GM19397 (cell line): ENCODE measurements around the gene ZNF787.
"Not testable (repeated sequence)": the region's sequence is repeated elsewhere in the genome, so short reads cannot be mapped to it uniquely, and the experiment has no call there.

Experiments used
- ATAC-seq: cut with Tn5 transposase; IDR thresholded peaks from one replicate; pipeline ENCODE4 v1.9.1; 2021; ENCODE audit warnings: mild to moderate bottlenecking, moderate library complexity; ENCODE audit not compliant: unreplicated experiment

The ZNF787 gene

DNA sequence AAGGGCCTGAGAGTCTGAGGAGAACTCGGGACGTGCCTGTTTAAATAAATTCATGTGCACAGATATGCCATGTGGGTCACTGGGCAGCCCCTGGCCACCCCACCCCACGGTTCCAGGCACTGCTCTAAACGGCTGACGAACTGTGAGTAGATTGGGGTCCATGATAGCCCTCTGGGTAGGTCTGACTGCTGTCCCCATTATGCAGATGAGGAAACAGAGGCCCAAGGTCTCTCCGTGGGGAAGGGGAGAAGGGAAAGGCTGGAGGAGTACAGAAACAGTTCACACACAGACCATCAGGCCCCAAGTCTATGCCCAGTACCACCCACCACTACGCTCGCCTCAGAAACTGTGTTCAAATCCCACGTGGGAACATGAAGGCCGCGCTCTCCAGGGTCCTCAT is 14.1 kb downstream of the ZNF787 start:
- no peak for ATAC-seq

DNA sequence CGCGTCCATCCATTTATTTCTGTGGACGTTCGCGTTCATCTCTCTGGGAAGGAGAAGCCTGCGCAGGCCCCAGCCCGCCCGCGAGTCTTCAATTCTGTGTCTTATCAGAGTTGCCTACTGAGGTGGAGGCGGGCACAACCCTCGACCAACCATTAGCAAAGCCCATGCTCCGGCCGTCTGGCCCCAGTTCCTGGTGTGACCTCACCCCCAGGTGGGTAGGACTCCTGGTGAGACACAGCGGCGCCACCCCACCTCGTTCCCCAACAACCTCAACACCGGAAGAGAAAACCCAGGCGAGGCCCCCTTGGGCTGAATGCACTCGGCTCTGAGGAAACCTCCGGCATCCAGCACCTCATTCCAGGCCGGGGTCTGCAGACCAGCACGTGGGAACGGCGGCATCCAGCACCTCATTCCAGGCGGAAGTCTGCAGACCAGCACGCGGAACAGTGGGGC is 14.7 kb downstream of the ZNF787 start:
- ATAC-seq, result no peak

DNA sequence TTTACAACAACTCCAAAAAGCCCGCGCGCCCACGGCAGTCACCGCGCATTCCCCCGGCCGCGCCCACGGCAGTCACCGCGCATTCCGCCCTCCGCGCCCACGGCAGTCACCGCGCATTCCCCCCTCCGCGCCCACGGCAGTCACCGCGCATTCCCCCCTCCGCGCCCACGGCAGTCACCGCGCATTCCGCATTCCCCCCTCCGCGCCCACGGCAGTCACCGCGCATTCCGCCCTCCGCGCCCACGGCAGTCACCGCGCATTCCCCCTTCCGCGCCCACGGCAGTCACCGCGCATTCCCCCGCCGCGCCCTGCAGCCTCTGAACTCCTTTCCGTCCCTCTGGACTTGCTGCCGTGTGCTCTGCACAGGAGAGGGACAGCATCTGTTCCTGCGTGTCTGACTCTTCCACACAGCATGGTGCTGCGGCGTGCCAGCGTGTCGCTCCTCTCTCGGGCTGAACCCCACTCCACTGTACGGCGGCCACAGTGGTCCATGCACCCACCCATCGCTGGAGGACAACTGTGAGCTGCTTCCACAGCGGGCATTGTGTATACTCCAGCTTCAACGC is 15.2 kb downstream of the ZNF787 start:
- ATAC-seq, result not testable (repeated sequence)

DNA sequence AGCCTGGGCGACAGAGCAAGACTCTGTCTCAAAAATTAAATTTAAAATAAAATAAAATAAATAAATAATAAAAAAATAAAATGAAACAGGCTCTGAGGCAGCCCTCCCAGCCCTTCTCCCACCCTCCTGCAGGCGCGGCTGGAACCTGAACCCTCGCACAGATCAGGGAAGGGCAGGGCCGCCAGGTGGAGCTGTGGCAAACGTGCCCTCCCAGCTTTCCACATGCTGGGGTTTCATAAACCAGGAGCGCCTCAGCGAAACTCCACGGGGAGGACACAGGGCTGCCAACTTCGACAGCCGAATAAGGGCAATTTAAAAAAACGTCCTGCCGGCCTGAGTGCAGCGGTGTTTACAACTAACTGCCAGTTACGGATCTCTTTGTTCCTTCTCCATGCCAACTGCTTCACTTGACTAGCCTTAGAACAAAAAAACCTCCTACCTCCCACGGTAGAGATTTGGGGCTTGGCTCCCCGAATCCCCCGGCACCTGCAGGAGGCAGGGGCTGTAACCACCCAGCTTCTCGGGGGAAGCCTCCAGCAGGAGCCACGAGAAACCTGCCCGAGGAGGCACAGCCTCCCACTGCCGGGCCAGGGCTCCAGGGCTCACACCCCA is 15.9 kb downstream of the ZNF787 start:
- no peak for ATAC-seq

DNA sequence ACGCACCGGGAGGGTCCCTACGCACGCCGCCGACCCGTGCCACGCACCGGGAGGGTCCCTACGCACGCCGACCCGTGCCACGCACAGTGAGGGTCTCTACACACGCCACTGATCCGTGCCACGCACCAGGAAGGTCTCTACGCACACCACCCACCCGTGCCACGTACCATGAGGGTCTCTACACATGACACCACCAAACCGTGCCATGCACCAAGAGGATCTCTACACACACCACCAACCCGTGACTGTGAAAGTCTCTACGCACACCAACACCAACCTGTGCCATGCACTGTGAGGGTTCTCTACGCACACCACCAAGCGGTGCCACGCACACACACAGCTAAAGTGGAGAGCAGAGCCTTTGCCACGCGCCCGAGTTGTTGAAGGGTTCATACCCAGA is 16.7 kb downstream of the ZNF787 start:
- ATAC-seq, result no peak

DNA sequence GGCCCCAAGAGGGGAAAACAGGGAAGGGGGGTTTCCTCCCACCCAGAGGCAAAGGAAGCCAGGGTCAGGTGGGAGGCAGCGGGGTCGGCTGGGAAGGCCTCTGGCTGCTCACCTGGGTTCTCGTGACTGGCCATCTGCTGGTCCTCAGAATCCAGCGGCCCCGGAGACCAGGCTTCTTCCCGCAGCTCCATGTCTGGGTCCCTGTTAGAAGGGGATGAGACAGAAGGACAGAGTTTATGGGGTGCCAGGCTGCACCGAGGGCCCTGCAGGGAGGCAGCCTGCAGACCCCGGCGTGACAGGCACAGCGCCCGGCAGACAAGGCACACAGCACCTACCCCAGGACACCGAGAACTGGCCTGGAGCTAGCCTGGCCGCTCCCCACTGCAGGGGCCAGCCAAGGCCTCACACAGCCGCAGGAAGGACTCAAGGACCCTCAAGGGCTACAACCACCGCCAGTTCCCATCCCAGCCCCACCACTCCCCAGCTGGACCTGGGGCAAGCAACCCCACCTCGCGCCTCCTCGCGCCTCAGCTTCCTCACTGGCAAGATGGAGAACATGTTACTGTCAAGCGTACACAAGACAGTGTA is 18.0 kb downstream of the ZNF787 start:
- ATAC-seq, result no peak

DNA sequence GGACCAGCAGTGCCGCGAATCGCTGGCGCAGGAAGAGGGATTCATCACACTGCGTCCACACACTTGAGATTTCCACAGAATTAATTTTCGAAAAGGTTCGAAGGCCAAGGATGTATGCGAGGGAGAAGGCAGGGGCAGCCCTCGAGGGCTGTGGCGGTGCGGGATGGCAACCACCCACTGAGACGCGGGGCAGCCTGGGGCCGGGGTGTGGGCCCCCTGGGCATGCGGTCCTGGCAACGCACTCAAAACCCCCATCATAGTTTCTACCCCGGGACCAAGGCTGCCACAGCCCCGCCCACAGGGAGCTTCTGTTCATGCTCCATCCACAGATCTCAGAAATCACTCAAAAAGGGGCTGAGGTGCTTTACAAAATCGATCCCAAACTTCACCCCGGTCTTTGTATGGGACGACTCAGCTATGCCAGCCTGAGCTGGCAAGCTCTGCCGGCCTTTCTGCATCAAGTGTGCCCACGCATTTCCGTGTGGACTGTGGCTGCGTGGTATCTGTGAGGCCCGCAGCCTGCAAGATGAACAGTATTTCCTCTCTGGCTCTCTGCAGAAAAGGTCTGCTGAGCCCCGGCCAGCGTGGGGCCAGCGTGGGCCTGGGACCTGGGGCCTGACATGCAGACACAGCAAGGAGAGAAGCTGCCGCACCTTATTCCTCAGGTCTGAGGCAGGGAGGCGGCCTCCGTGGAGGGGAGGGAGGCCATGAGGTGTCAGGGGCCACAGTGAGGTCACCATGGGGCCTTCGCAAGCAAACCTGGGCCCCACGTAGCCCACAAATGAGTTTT is 19.2 kb downstream of the ZNF787 start:
- ATAC-seq, result no peak

DNA sequence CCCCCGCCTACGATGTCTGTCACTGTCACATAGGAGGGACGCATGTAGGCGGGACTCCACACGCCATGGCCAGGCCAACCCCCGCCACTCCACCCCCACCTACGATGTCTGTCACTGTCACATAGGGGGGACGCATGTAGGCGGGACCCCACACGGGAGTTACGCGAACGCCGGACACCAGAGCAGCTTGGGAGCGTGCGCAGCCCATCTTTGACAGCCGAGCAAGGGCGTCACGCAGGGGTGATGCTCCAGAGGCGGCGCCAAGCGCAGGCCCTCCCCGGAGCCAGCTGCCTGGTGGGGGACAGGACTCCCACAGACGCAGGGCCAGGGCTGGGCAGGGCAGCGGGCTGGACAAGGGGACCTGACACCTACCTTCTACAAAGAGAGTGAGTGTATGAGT is 20.0 kb downstream of the ZNF787 start:
- ATAC-seq, result no peak

DNA sequence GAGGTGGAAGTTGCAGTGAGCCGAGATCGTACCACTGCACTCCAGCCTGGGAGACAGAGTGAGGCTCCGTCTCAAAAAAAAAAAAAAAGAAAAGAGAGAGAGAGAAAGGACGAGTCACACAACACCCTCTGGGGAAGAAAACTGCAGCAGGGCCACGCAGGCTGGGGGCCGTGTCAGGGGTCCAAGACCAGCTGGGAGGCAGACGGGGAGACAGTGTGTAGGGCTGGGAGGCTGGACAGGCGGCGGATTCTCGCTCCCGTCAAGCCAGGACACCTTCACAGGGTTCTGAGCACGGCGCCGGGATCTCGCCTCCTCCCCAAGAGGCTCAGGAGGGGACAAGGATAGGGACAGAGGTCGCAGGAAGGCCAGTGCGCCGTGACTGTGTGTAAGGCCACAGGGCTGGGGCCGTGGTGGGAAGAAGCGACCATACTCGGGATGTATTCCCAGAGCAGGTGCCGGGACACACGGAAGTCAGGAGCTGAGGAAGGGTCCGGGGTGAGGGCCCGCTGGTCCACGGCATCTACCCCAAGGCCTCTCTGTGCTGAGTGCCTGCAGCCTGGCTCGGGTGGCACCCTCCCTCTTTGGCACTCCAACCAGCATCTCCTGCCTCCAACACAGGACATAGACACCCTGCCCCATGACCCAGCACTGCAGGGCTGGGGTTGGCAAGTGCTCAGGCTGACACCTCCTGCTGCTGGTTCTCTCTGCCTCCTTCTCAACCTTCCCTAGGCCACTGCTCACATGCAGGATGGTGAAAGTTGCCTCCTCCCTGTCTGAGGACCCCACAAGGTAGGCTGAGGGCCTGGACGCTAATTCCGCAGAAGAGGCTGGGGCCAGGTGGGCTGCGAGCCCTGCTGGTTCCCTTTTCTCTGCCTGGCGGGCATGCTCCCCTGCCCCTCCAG is 21.2 kb downstream of the ZNF787 start:
- no peak for ATAC-seq

DNA sequence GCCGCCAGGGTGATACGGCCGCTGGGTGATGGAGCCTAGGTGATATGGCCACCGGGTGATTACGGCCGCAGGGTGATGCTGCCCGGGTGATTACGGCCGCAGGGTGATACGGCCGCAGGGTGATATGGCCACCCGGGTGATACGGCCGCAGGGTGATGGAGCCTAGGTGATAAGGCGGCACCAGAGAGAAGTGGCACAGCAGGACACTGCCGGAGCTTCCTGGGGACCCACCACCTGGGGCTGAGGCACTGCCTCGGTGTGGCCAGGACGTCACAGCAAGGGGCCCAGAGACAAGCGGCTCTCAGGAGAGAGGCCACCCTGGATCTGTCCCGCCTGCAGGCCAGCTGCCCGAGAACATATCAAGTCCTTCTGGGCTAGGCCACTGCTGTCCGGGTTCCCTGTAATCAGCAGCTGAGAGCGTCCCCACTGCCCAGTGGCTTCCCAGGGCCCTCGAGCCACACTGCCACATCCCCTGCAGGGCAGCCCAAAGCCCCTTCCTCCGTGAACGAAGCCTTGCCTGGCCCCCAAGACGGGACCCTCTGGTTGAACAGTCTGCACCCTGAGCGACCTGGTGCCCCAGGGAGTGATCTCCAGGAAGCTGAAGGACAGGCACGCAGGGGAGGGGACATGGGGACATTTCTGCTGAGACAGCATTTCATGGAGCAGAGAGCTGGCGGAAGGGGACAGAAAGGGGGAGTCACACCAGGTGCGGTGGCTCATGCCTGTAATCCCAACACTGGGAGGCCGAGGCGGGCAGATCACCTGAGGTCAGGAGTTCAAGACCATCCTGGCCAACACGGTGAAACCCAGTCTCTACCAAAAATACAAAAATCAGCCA is 22.1 kb downstream of the ZNF787 start:
- ATAC-seq, result no peak

DNA sequence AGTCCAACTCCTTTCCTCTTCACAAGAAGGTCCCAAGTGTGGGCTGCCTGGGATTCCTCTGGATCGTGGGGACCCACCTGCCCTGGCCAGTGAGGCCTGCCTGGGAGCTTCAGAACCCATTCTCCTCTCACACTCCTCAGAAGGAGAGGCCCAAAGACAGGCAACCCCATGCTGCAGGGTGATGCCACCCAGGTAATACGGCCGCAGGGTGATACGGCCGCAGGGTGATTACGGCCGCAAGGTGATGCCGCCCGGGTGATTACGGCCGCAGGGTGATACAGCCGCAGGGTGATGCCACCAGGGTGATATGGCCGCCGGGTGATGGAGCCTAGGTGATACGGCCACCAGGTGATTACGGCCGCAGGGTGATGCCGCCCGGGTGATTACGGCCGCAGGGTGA is 22.9 kb downstream of the ZNF787 start:
- ATAC-seq, result not testable (repeated sequence)

DNA sequence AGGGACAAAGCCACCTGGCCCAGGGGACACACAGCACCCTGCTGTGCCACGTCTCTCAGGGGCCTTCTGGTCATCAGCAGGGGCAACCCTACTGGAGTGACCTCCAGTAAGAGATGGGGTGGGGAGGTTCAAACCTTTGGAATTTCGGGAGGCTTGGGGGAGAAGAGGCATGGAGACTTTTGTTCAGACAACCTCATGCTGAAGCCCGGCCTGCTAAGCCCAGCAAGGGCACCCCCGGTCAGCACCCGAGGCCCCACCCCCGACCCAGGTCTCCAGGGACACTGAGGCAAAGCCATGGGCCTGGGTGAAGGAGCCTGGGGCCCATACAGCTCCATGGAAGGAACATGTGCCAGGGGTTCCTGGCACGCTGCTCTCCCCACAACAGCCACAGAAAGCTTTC is 23.3 kb downstream of the ZNF787 start:
- ATAC-seq, result no peak

DNA sequence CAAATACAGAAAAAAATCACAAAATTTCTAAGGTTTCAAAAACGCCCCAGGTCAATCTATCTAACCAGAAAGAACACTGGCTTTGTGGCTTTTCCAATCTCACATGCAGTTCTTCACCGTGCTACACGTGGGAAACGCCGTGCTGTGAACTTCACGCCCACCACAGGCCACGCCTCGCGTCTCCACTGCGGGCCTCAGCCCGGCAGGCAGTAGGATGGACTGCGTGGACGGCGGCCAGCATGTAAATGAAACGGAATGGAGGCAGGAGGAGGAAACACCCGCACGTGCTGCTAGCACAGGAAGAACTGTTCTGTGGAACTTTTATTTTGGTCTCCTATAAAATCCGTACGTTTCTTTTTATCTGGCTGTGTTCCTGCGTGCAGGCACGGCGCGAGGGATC is 23.8 kb downstream of the ZNF787 start:
- ATAC-seq, result no peak

DNA sequence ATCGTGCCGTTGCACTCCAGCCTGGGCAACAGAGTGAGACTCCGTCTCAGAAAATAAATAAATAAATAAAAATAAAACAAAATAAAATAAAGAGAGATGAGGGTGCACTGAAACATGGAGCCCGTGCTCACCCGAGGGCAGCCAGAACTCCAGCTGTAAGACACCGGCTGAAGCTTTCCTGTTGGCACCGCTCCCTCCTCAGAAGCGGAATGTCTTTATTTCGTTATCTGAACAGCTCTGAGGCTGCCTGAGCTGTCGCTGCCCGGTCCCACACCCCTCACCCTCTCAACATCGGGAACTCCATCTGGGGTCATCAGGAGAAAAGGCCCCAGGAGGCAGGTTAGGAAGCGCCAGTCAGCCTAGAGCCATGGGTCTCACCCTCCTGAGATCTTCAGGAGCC is 24.4 kb downstream of the ZNF787 start:
- ATAC-seq, result no peak

DNA sequence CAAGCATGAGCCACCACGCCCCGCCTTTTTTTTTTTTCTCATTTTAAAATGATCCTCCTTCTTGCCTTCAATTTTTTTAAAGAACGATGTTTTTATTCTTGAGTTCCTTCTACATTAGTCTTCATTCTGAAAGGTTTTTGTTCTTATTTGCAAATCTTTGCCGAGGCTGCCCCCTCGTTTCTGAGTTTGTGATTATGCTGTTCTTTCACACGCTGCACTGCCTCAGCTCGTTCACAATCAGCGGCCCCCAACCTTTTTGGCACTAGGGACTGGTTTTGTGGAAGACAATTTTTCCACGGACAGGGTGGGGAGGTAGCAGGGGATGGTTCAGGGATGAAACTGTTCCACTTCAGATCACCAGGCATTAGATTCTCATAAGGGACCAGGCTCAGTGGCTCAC is 26.6 kb downstream of the ZNF787 start:
- ATAC-seq, result no peak

DNA sequence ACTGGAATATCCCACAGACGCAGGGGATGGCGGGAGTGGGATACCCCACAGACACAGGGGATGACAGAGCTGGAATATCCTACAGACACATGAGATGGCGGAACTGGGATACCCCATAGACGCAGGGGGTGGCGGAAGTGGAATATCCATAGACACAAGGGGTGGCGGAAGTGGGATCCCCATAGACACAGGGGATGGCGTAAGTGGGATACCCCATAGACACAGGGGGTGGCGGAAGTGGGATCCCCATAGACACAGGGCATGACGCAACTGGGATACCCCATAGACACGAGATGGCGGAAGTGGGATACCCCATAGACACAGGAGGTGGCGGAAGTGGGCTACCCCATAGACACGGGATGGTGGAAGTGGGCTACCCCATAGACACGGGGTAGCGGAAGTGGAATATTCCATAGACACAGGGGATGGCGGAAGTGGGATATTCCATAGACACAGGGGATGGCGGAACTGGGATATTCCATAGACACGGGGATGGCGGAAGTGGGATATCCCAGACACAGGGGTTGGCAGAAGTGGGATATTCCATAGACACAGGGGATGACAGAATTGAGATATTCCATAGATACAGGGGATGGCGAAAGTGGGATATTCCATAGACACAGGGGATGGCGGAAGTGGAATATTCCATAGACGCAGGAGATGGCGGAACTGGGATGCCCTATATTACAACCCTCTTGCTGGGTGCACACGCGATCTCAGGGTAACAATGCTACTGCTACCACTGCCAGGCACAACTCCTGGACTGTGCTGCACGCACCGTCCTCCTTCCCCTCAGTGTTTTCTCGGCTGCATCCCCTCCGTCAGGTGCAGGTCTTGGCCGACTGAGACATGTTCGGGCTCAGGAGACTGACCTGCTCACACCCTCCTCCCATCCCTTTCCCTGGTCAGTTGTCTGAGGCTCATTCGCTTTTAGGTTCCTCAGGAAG is 28.1 kb downstream of the ZNF787 start:
- ATAC-seq, result no peak

DNA sequence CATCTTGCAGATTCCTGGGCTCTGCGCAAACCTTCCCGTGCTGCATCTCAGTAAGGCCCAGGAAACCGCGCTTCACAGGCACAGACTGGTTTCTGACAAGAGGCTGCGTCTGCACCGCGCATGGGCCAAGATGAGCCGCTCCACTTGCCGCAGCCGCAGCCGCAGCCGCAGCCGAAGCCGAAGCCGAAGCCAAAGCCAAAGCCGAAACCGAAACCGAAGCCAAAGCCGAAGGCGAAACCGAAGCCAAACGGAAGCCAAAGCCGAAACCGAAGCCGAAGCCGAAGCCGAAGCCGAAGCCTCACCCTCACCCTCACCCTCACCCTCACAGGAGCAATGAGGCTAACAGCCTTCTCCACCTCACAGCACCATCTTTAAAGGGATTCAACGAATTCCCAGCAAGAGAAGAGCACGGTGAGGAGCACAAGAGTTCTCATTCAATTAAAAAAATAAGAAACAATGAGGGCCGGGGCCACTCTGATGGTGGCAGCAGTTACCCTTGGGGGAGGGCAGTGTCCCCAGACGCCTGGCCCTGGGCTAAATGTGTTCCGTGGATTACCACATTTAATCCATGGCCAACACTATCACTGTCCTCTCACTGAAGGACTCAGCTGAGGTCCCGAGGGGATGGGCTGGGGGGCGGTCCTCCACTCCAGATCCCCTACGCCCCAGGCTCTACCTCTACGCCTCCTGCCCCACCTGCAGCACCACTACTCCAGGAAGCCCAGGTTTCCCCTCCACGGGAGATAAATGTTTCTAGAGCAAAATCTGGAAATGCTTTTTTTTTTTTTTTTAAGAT is 29.1 kb downstream of the ZNF787 start:
- ATAC-seq, result no peak

DNA sequence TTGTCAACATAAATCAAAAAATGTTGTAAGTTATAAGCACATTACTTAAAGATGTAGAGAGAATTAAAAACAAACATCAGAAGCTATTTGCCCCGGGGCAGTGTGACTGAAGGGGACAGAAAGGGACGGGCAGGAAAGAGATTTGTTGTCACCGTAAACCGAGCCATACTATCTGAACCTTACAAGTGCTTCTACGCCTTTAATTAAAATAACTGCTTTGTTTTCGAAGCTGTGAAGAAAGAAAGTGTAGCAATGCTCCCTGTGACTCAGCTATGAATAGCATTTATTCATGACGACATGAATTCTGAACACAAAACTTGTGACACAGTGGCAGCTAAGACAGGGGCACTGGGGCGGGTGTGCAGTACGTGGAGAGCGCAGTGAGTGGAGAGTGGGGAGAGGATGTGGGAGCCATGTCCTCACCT is 30.0 kb downstream of the ZNF787 start:
- ATAC-seq, result no peak
